Tibial nerve (tissue), 4 donors: ENCODE data around the gene TAF8. TPM values are rescaled to one million over a fixed set of nuclear protein-coding genes. Genes with fewer than 3 reads are reported as not detected.

ENCODE experiments used
- DNase-seq, 2 donors: peaks; one replicate each; pipeline ENCODE4 v3.0.0-alpha.2; 2019; ENCODE audit warnings: low spot score in 2 of 2
- H3K27ac ChIP-seq, 4 donors: fragments of 200-600 bp; sonication (generic) in 3 of 4; one replicate each; pipeline ENCODE4 v1.5.1; 2017 to 2019; ENCODE audit warnings: mild to moderate bottlenecking in 1 of 4
- H3K27me3 ChIP-seq, 2 donors: fragments of 200-600 bp; sonication (generic) in 1 of 2; one replicate each; pipeline versions ENCODE4 v1.5.1 to v1.6.0; 2017 to 2019
- H3K36me3 ChIP-seq, 3 donors: fragments of 200-600 bp; sonication (generic); one replicate each; pipeline ENCODE4 v1.5.1; 2018 to 2019
- H3K4me1 ChIP-seq, 4 donors: fragments of 200-600 bp; sonication (generic) in 3 of 4; one replicate each; pipeline ENCODE4 v1.5.1; 2017 to 2019
- H3K4me3 ChIP-seq, 4 donors: fragments of 200-600 bp; sonication (generic) in 3 of 4; one replicate each; pipeline ENCODE4 v1.5.1; 2017 to 2019; ENCODE audit warnings: mild to moderate bottlenecking in 1 of 4, moderate library complexity in 1 of 4
- H3K9me3 ChIP-seq, 4 donors: fragments of 200-600 bp; sonication (generic) in 3 of 4; one replicate each; pipeline ENCODE4 v1.5.1; 2017 to 2019
- EP300 ChIP-seq, 2 donors: sonication (generic); formaldehyde crosslinking; IDR thresholded peaks; one replicate each; pipeline ENCODE4 v1.6.1; 2017; ENCODE audit warnings: antibody characterized with exemption in 2 of 2, mild to moderate bottlenecking in 1 of 2
- POLR2A ChIP-seq, 2 donors: fragments of 450-650 bp; IDR thresholded peaks; one replicate each; pipeline ENCODE4 v1.6.1; 2017; ENCODE audit warnings: antibody characterized with exemption in 2 of 2, mild to moderate bottlenecking in 2 of 2, moderate library complexity in 2 of 2
- WGBS, 2 donors: methylation state at CpG; one replicate each; pipeline ENCODE4 v1.1.5; 2018; 5-methylcytosine and 5-hydroxymethylcytosine counted together
- total RNA-seq, 4 donors: library from RNA; depleted of rRNA; stranded (reverse); fragments of >200 nt; gene quantifications; one replicate each; pipeline ENCODE4 v1.1.0, GENCODE V29; 2016
- TF ChIP-seq, protein P1 (sequence below), 5 experiments: fragments of 200-600 bp in 3 of 5; fragments of 450-650 bp in 2 of 5; sonication (generic) in 3 of 5; IDR thresholded peaks; one replicate each; pipeline ENCODE4 v1.5.1; 2016 to 2019; ENCODE audit warnings: antibody characterized with exemption in 5 of 5, mild to moderate bottlenecking in 3 of 5, moderate library complexity in 2 of 5

Gene TAF8
- total RNA-seq, 4 donors from 2014 or later: 10.7 to 27.6 (median 20.9) TPM

DNA sequence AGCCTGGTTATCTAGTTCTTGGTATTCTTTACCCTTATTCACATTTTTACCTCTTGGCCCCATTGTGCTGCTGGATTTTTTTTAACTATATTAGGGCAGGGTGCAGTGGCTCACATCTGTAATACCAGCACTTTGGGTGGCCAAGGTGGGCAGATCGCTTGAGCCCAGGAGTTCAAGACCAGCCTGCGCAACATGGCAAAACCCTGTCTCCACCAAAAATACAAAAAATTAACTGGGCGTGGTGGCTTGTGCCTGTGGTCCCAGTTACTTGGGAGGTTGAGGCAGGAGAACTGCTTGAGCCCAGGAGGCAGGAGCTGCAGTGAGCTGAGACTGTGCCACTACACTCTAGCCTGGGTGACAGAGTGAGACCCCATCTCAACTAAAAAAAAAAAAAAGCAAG lies 12.2 kb upstream of the TAF8 start:
- DNase-seq: no peak
- Histone ChIP-seq H3K4me1 (peaks cover 0 to 31% (median 20%) of the 10 kb centered on the region in 4 donors), H3K27me3 (no peaks in the 10 kb centered on the region), H3K9me3 (no peaks in the 10 kb centered on the region), H3K36me3 (no peaks in the 10 kb centered on the region), H3K27ac (no peak overlapping the region), H3K4me3 (no peak overlapping the region)
- WGBS, 2 donors: 94 to 97% methylated on average over 3 of the region's 3 CpGs
- TF ChIP-seq, protein P1, sequence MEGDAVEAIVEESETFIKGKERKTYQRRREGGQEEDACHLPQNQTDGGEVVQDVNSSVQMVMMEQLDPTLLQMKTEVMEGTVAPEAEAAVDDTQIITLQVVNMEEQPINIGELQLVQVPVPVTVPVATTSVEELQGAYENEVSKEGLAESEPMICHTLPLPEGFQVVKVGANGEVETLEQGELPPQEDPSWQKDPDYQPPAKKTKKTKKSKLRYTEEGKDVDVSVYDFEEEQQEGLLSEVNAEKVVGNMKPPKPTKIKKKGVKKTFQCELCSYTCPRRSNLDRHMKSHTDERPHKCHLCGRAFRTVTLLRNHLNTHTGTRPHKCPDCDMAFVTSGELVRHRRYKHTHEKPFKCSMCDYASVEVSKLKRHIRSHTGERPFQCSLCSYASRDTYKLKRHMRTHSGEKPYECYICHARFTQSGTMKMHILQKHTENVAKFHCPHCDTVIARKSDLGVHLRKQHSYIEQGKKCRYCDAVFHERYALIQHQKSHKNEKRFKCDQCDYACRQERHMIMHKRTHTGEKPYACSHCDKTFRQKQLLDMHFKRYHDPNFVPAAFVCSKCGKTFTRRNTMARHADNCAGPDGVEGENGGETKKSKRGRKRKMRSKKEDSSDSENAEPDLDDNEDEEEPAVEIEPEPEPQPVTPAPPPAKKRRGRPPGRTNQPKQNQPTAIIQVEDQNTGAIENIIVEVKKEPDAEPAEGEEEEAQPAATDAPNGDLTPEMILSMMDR (IDR thresholded peaks at IDR 0.05): no peak
- TF ChIP-seq POLR2A (IDR thresholded peaks at IDR 0.05): no peak
- no peak for TF ChIP-seq EP300 (IDR thresholded peaks at IDR 0.05)

DNA sequence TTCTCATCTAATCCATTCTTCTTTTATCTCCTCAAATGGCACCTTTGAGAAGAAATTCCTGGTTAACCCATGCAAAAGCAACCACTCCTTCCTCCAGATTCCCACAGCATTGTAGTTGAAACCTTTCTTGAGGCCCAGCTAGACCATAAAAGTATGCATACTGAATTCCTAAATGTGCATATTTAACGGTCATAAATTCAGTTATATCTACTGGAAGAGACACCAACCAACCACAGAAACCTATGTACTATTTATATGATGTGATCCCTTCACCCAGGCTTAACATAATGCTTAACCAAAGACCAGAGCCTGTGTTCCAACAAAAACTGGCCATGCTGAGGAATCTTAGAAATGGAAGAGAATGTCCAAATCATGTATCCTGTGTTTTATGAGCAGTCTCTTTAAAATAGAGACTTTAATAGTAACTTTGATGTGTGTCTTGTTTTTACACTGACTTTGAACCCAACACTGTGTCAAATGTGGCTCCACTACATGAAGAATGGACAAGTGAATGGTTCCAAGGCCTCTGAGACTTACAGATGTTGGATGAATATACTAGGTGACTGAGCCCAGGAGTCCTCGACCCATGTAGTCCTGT lies 11.4 kb upstream of the TAF8 start:
- H3K4me3 ChIP-seq: peak overlapping the region in 1 of 4 donors; percentile 9
- no peaks in the 10 kb centered on the region for H3K9me3 ChIP-seq
- TF ChIP-seq EP300 (IDR thresholded peaks at IDR 0.05) (no peak), POLR2A (IDR thresholded peaks at IDR 0.05) (no peak)
- TF ChIP-seq, protein P1 (IDR thresholded peaks at IDR 0.05): no peak
- H3K27ac ChIP-seq: no peak overlapping the region
- WGBS, 2 donors: 65 to 76% methylated on average over 2 of the region's 2 CpGs
- H3K36me3 ChIP-seq: no peaks in the 10 kb centered on the region
- no peaks in the 10 kb centered on the region for H3K27me3 ChIP-seq
- DNase-seq: no peak
- peaks cover 0 to 38% (median 27%) of the 10 kb centered on the region in 4 donors for H3K4me1 ChIP-seq

DNA sequence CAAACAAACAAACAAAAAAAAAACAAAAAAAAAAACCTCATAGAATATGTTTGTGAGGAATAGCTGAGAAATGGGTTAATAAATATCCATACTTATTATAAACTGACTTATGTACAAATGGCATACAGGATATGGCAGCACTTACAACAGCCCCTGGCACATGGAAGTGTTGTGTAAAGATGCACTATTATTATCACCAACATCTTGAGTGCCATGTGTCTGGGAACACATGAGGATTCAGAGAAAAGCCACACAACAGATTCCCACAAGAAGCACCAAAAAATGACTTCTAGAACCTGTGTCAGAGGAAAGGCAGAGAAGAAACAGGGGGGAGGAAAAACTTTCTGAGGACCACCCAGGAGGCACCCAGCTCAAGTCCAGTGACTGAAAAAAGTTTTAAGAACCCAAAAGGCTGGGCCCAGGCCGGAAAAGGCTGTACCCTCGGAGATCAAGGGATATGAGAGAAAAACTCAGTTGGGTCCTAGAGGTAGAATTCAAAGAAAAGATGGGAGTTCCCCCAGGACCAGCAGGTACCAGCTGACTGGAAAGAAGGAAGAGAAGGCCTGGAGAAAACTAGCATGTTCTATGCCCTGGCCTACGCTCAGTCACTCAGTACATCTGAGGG lies 9.4 kb upstream of the TAF8 start:
- peaks cover 0 to 59% (median 44%) of the 10 kb centered on the region in 4 donors for H3K4me1 ChIP-seq
- TF ChIP-seq POLR2A (IDR thresholded peaks at IDR 0.05) (no peak), EP300 (IDR thresholded peaks at IDR 0.05) (no peak)
- TF ChIP-seq, protein P1 (IDR thresholded peaks at IDR 0.05): no peak
- WGBS, 2 donors: 59 to 60% methylated on average over 3 of the region's 3 CpGs
- peak overlapping the region; percentile 52 to 76 (median 68) for H3K27ac ChIP-seq
- no peaks in the 10 kb centered on the region for H3K9me3 ChIP-seq
- DNase-seq: no peak
- no peak overlapping the region for H3K4me3 ChIP-seq
- H3K36me3 ChIP-seq: no peaks in the 10 kb centered on the region
- no peaks in the 10 kb centered on the region for H3K27me3 ChIP-seq

DNA sequence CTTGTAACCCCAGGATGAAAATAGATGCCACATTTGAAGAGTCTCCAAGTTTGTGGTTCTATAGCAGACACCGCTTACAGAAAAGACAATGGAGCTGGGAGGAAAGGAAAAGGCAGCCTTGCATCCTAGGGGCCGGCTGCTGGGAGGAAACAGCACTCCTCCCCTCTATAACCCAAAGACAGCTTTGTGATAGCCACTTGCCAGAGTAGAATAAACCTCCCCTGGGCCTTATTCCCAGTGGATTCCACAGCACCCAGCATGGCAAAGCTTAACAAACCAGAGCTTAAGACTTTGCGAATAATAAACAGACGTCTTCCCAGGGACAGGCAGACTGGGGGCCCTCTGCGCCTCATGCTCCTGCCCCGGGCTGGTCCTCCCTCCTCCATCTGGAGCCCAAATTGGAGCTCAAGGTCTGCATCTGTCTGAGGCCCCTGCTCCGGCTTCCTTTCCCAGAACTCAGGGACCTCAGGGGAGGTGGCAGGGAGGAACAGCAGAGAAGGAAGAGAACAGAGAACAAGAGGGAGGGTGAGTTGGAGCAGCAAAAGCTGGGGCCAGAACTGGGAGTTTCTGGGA lies 8.8 kb upstream of the TAF8 start:
- H3K9me3 ChIP-seq: no peaks in the 10 kb centered on the region
- TF ChIP-seq POLR2A (IDR thresholded peaks at IDR 0.05): no peak
- no peak for TF ChIP-seq EP300 (IDR thresholded peaks at IDR 0.05)
- TF ChIP-seq, protein P1 (IDR thresholded peaks at IDR 0.05): no peak
- no peak for DNase-seq
- H3K4me1 ChIP-seq: peaks cover 5 to 65% (median 50%) of the 10 kb centered on the region in 4 donors
- no peaks in the 10 kb centered on the region for H3K27me3 ChIP-seq
- H3K36me3 ChIP-seq: no peaks in the 10 kb centered on the region
- H3K4me3 ChIP-seq: no peak overlapping the region
- peak overlapping the region; percentile 52 to 76 (median 68) for H3K27ac ChIP-seq
- 25 to 38% methylated on average over 7 of the region's 7 CpGs for WGBS, 2 donors

DNA sequence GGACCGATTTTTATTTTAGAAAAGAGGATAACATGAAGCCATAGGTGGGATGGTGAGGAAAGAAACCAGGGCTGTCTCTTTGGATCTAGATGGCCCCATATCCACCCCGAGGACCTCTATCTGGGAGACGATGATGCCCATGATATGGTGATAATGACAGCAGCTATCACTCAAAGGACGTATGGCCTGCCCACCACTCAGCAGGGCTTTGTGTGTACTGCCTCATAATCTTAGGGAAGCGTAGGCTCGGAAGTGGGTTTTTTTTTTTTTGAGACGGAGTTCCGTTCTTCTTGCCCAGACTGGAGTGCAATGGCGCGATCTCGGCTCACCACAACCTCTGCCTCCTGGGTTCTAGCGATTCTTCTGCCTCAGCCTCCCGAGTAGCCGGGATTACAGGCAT lies 8.2 kb upstream of the TAF8 start:
- TF ChIP-seq, protein P1 (IDR thresholded peaks at IDR 0.05): no peak
- no peak for TF ChIP-seq POLR2A (IDR thresholded peaks at IDR 0.05)
- TF ChIP-seq EP300 (IDR thresholded peaks at IDR 0.05): no peak
- Histone ChIP-seq H3K36me3 (no peaks in the 10 kb centered on the region), H3K9me3 (no peaks in the 10 kb centered on the region), H3K4me1 (peaks cover 6 to 70% (median 55%) of the 10 kb centered on the region in 4 donors), H3K27ac (peak overlapping the region; percentile 52 to 76 (median 68)), H3K4me3 (no peak overlapping the region), H3K27me3 (no peaks in the 10 kb centered on the region)
- 84 to 85% methylated on average over 14 of the region's 14 CpGs for WGBS, 2 donors
- no peak for DNase-seq
